BLaER1 (cell line): ENCODE data around the gene TMA7.

Experiments used
- H3K27ac ChIP-seq: shearing (Covaris generic); formaldehyde crosslinking; 2 replicates; pipeline ENCODE4 v1.8.1; 2022
- H3K27me3 ChIP-seq: shearing (Covaris generic); formaldehyde crosslinking; 2 replicates; pipeline ENCODE4 v1.8.1; 2022
- H3K36me3 ChIP-seq: shearing (Covaris generic); formaldehyde crosslinking; 2 replicates; pipeline ENCODE4 v1.8.1; 2022
- H3K4me1 ChIP-seq: shearing (Covaris generic); formaldehyde crosslinking; 2 replicates; pipeline ENCODE4 v1.8.1; 2022
- H3K4me2 ChIP-seq: shearing (Covaris generic); formaldehyde crosslinking; 2 replicates; pipeline ENCODE4 v1.8.1; 2022
- H3K4me3 ChIP-seq: shearing (Covaris generic); formaldehyde crosslinking; 2 replicates; pipeline ENCODE4 v1.8.1; 2022
- H3K9ac ChIP-seq: shearing (Covaris generic); formaldehyde crosslinking; 2 replicates; pipeline ENCODE4 v1.8.1; 2022
- H3K9me3 ChIP-seq: shearing (Covaris generic); formaldehyde crosslinking; 2 replicates; pipeline ENCODE4 v1.8.1; 2022
- H4K20me1 ChIP-seq: shearing (Covaris generic); formaldehyde crosslinking; 2 replicates; pipeline ENCODE4 v1.8.1; 2022
- Cebpa-rat ChIP-seq: shearing (Covaris generic); IDR thresholded peaks from 2 replicates; pipeline ENCODE4 v1.8.1; 2022

TMA7 gene

GRCh38 chr3:48408823-48409281 is 31.2 kb upstream of the TMA7 start:
- Histone ChIP-seq H3K4me2 (no peak overlapping the region), H3K27ac (no peak overlapping the region), H3K4me1 (peaks cover 8% of the 10 kb centered on the region), H3K36me3 (peaks cover 100% of the 10 kb centered on the region), H3K9me3 (no peaks in the 10 kb centered on the region), H3K9ac (no peak overlapping the region), H3K27me3 (no peaks in the 10 kb centered on the region), H4K20me1 (peaks cover 89% of the 10 kb centered on the region), H3K4me3 (no peak overlapping the region)
- TF ChIP-seq Cebpa-rat: no peak

- no peak overlapping the region for H3K9ac ChIP-seq
- no peaks in the 10 kb centered on the region for H3K9me3 ChIP-seq
- no peak overlapping the region for H3K4me3 ChIP-seq
- no peak for TF ChIP-seq Cebpa-rat
- no peak overlapping the region for H3K4me2 ChIP-seq
- peaks cover 12% of the 10 kb centered on the region for H3K4me1 ChIP-seq
- H3K36me3 ChIP-seq: peaks cover 100% of the 10 kb centered on the region
- peaks cover 89% of the 10 kb centered on the region for H4K20me1 ChIP-seq
- H3K27me3 ChIP-seq: no peaks in the 10 kb centered on the region
- H3K27ac ChIP-seq: no peak overlapping the region
Measured at GRCh38 chr3:48409291-48410201, 30.5 kb upstream of the TMA7 start.

- Histone ChIP-seq H3K9ac (no peak overlapping the region), H3K4me2 (no peak overlapping the region), H3K4me3 (no peak overlapping the region), H3K27ac (no peak overlapping the region), H4K20me1 (peaks cover 90% of the 10 kb centered on the region), H3K4me1 (peaks cover 12% of the 10 kb centered on the region), H3K36me3 (peaks cover 100% of the 10 kb centered on the region), H3K27me3 (no peaks in the 10 kb centered on the region), H3K9me3 (no peaks in the 10 kb centered on the region)
- TF ChIP-seq Cebpa-rat: no peak
Measured at GRCh38 chr3:48410205-48411040, 29.6 kb upstream of the TMA7 start.

- Histone ChIP-seq H3K4me2 (no peak overlapping the region), H3K4me3 (no peak overlapping the region), H3K9me3 (no peaks in the 10 kb centered on the region), H3K36me3 (peaks cover 100% of the 10 kb centered on the region), H3K27me3 (no peaks in the 10 kb centered on the region), H4K20me1 (peaks cover 90% of the 10 kb centered on the region), H3K4me1 (peaks cover 12% of the 10 kb centered on the region), H3K9ac (0 out of 2 replicates have a peak overlapping the region, but pooled peaks have one; percentile 10), H3K27ac (no peak overlapping the region)
- no peak for TF ChIP-seq Cebpa-rat
Measured at GRCh38 chr3:48411041-48411588, 28.9 kb upstream of the TMA7 start.

GRCh38 chr3:48411606-48412374 is 28.3 kb upstream of the TMA7 start:
- H3K9me3 ChIP-seq: no peaks in the 10 kb centered on the region
- no peak for TF ChIP-seq Cebpa-rat
- no peaks in the 10 kb centered on the region for H3K27me3 ChIP-seq
- 0 out of 2 replicates have a peak overlapping the region, but pooled peaks have one; percentile 10 for H3K9ac ChIP-seq
- H3K4me1 ChIP-seq: peaks cover 12% of the 10 kb centered on the region
- H3K4me2 ChIP-seq: no peak overlapping the region
- no peak overlapping the region for H3K27ac ChIP-seq
- H3K36me3 ChIP-seq: peaks cover 100% of the 10 kb centered on the region
- H4K20me1 ChIP-seq: peaks cover 90% of the 10 kb centered on the region
- H3K4me3 ChIP-seq: no peak overlapping the region

- Histone ChIP-seq H3K9me3 (no peaks in the 10 kb centered on the region), H3K4me3 (no peak overlapping the region), H3K27ac (no peak overlapping the region), H3K4me1 (peaks cover 12% of the 10 kb centered on the region), H3K36me3 (peaks cover 100% of the 10 kb centered on the region), H4K20me1 (peaks cover 90% of the 10 kb centered on the region), H3K4me2 (no peak overlapping the region), H3K9ac (peak overlapping the region; percentile 35; the same call in 1 of the 2 replicates), H3K27me3 (no peaks in the 10 kb centered on the region)
- no peak for TF ChIP-seq Cebpa-rat
Measured at GRCh38 chr3:48412375-48413001, 27.6 kb upstream of the TMA7 start.

- H3K9me3 ChIP-seq: no peaks in the 10 kb centered on the region
- peaks cover 12% of the 10 kb centered on the region for H3K4me1 ChIP-seq
- no peaks in the 10 kb centered on the region for H3K27me3 ChIP-seq
- H3K27ac ChIP-seq: no peak overlapping the region
- TF ChIP-seq Cebpa-rat: no peak
- no peak overlapping the region for H3K4me2 ChIP-seq
- no peak overlapping the region for H3K4me3 ChIP-seq
- peaks cover 90% of the 10 kb centered on the region for H4K20me1 ChIP-seq
- H3K9ac ChIP-seq: peak overlapping the region; percentile 35; the same call in 1 of the 2 replicates
- peaks cover 100% of the 10 kb centered on the region for H3K36me3 ChIP-seq
Measured at GRCh38 chr3:48413086-48413485, 27.0 kb upstream of the TMA7 start.

GRCh38 chr3:48413611-48414010 is 26.4 kb upstream of the TMA7 start:
- H3K36me3 ChIP-seq: peaks cover 100% of the 10 kb centered on the region
- no peaks in the 10 kb centered on the region for H3K27me3 ChIP-seq
- H3K9ac ChIP-seq: no peak overlapping the region
- peaks cover 12% of the 10 kb centered on the region for H3K4me1 ChIP-seq
- H3K4me3 ChIP-seq: no peak overlapping the region
- no peak overlapping the region for H3K4me2 ChIP-seq
- no peaks in the 10 kb centered on the region for H3K9me3 ChIP-seq
- no peak for TF ChIP-seq Cebpa-rat
- no peak overlapping the region for H3K27ac ChIP-seq
- H4K20me1 ChIP-seq: peaks cover 92% of the 10 kb centered on the region
